Measurements from ENCODE around the gene ASIC4.
A peak's percentile ranks its signal among the peaks of the same experiment; 100 is the strongest.

The ASIC4 gene

DNA sequence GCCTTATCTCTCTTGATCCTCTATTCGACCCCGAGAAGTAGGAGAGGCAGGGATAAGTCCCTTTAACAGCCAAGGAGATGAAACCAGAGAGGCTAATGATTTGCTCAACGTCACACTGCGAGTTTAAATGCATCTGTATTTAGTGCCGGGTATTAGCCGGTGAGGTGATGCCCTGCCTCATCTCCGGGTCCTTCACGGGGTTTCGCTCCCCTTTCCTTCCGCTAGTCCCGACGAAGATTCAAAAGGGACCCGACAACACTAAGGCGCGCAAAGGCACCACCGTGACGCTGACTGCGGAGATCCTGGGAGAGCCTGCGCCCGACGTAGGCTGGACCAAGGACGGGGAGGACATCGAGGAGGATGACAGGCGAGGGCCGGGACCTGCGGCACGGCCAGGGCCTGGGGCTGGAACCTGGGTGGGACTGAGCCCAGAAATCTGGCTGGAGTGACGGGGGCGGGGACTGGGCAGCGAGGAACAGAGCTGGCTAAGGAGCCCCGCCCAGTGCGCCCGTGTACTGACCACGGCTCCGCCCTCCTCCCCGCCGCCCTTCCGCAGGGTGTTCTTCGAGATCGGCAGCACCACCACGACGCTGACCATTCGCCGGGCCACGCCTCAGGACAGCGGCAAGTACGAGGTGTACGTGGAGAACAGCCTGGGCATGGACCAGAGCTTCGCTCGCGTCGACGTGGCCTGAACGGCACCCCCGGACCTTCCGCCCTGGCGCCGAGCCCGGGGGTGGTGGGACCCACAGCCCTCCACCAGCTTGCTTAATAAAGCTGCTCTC lies 16.6 kb upstream of the ASIC4 start:
- DNase-seq (ENCODE audit: low spot score), result peak; percentile 84

GRCh38 chr2:219498280-219499057 lies 15.8 kb upstream of the ASIC4 start, which contains the start of gene GMPPA:
TSS of gene GMPPA (plus strand) at chr2:219498891. CDS start at chr2:219499976, 1,085 bp downstream.
- DNase-seq (ENCODE audit: low spot score), result peak; percentile 98

DNA sequence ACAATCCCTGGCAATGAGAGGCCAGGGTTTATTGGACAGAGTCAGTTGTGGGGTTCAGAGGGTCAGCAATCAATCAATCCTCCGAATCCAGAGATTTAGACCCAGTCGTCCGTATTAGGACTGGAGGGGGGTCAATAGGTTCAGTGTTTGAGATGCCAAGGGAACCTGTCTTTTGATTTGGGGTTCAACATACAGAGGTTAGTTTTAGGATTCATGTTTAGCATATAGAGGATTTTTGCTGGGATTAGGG lies 15.3 kb upstream of the ASIC4 start:
- no peak for DNase-seq (ENCODE audit: low spot score)

GRCh38 chr2:219499555-219499954 lies 14.7 kb upstream of the ASIC4 start:
- DNase-seq (ENCODE audit: low spot score), result no peak

- DNase-seq (ENCODE audit: low spot score), result no peak
These were observed 14.1 kb upstream of the ASIC4 start for GRCh38 chr2:219500135-219500534.

GRCh38 chr2:219501849-219502248 lies 12.4 kb upstream of the ASIC4 start:
- no peak for DNase-seq (ENCODE audit: low spot score)

DNA sequence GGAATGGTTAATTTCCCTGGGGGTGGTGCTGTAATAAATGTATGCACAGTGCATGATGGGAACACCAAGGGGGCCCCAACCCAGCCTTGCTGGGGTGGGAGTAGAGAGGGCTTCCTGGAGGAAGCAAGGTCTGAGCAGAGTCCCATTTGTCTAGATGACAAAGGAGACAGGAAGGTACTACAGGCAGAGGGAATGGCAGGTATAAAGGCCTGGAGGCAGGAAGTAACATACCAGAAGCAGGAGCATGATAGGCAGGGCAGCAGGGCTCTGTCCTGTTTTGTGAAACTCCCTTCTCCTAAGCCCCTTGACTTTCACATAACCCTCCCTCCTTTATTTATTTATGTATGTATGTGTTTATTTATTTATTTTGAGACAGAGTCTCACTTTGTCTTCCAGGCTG lies 11.7 kb upstream of the ASIC4 start:
- peak; percentile 10 for DNase-seq (ENCODE audit: low spot score)

GRCh38 chr2:219505585-219505984 lies 8.7 kb upstream of the ASIC4 start:
- no peak for DNase-seq (ENCODE audit: low spot score)

GRCh38 chr2:219506153-219506801 lies 8.0 kb upstream of the ASIC4 start:
- no peak for DNase-seq (ENCODE audit: low spot score)

DNA sequence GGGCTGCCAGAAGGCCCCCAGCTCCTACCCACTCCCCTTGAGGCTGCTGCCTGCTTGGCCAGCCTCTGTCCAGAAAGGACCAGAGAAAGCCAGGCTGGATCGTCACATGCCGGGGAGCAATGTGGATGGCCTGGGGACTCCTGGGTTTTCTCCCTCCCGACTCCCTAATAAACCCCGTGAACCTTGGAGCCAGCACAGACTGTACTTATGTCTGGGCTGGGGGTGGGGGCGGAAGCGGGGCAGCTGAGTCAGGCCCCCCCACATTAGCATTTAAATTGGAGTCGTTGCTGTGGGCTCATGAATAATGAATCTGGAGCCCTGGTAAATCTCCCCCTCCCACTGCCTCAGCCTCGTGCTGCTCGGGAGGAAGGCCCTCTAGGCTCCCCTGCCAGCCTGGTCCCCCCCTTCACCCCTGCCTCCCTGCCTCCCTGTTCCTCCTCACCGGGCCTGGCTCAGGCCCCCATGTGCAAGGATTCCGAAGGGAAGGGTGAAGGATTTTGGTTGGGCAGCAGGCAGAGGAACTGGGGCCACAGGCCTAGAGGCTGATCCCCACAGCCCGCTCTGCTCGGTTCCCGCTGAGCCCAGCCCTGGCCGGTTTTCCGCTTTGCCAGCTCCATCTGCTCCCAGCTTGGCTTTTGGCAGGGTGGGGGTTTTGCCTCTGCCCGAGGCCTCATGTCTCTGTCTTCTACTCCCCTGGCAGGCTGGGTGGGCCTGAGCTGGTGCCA lies 7.3 kb upstream of the ASIC4 start:
- DNase-seq (ENCODE audit: low spot score), result no peak

DNA sequence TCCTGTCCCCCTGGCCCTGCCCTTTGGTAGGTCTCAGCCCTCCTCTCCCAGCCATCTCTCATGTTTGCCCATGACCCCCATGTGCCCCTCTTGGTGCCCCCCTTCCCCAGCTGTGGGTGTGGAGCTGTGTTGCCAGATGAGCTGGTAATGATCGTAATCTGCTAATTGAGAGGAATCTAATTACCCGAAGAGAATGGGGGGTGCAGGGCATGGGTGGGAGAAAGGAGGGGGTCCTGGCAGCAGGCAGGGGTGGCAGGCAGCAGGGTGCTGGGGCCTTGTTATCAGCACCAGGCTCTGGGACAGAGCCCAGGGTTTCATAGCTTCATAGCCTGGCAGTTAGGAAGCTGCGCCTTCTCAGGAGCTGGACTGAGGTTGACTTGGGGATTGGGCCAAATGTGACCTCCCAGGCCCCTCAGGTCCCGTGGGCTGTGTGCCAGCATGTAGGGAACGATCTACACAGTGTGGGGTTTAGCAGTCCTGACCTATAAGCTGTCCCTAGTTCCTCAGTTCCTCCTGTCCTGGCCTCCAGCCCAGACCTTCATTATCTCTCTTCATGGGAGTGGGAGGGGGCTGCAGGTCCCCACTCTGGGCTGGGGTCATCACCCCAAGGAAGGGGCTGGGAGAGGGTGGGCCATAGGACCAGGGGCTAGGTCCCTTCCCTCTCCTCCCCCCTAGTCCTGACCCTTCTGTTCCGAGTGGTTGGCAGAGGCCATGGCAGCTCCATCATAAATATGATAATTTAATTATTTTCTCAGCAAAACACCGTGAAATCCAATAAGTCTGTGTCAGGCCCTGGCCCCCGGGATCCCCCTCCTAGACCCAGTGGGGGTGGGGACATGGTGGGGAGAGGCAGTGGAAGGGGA lies 6.5 kb upstream of the ASIC4 start:
- DNase-seq (ENCODE audit: low spot score), result no peak

DNA sequence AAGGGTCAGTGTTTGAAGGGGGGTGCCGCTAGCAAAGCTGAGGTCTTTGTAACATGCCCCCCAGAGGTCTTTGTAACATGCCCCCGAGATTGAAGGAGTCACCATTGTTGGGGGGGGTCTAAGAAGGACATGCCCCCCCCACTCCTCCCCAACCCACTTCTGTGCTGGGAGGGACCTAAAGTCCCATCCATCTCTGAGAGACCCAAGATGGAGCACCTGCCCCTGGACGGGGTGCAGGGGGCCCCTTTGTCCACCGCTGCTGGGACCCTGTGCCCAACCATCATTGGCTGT lies 5.9 kb upstream of the ASIC4 start:
- DNase-seq (ENCODE audit: low spot score), result no peak

DNA sequence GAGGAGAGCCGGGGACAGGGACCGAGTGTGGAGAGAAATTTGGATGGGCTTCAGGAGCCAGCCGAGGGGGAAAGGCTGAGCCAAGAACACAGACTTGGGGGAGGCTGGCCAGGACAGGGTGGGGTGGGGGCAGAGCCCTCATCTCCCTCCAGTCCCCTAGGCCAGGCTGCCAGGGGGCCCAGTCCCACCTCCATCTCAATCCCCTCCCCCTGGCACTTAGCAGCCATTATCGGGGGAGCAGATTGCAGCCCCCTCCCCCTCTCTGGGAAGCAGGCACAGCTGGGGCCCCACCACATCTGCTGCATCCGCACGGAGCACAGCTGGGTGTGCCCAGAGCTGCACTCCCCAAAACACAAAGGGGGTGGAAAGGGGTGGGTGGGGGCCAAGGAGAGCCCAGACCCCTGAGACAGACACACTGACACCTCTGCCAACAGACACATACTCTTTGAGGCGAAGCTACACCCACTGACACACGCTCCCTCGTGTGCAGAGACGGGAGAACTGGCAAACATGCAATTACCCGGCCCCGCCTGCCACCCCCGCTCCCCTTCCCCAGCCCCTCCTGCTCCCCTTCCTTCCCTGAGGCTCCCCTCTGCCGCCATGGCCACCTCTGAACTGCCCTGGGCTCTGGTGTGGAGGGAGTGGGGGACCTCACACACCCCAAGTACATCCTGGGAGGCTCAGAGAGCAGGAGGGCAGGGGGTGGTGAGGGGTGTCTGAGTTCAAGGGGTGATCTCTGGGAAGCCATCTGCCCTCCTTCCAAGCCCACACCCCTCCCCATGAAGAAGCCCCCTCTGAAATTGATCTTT lies 5.1 kb upstream of the ASIC4 start:
- DNase-seq (ENCODE audit: low spot score), result no peak

DNA sequence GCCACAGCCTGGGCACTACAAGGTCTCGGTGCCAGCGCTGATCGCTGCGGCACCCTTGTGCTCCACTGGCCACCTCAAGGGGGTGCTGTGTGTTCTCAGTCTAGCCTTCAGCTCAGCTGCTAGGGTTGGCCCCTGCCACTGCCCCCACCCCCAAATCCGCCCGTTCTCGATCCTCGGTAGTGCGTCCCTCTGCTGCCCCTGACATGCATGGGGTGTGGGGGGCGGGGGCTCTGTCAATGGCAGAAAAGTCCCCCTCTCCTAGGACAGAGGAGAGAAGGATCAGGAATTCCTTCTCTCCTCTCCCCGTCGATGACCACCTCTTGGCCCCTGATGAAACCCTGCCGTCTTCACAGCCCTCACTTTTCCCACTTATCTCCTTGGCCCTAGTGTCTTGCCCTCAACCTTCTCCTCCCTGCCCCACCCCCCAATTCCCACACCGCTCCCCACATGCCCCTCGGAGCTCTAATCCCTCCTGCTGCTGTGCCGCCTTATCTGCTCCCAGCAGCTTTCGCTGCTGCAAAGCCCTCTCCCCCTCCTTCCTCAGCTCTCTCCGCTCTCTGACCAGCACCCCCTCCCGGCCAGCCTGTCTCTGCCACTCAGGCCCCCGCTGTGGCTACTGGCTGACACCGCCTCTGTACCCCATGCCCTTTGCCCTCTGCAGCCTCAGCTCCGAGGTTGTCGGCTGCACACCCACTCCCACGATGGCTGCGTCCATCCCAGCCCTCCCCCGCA lies 4.3 kb upstream of the ASIC4 start:
- DNase-seq (ENCODE audit: low spot score), result peak; percentile 45

GRCh38 chr2:219510512-219511135 lies 3.7 kb upstream of the ASIC4 start:
- no peak for DNase-seq (ENCODE audit: low spot score)

DNA sequence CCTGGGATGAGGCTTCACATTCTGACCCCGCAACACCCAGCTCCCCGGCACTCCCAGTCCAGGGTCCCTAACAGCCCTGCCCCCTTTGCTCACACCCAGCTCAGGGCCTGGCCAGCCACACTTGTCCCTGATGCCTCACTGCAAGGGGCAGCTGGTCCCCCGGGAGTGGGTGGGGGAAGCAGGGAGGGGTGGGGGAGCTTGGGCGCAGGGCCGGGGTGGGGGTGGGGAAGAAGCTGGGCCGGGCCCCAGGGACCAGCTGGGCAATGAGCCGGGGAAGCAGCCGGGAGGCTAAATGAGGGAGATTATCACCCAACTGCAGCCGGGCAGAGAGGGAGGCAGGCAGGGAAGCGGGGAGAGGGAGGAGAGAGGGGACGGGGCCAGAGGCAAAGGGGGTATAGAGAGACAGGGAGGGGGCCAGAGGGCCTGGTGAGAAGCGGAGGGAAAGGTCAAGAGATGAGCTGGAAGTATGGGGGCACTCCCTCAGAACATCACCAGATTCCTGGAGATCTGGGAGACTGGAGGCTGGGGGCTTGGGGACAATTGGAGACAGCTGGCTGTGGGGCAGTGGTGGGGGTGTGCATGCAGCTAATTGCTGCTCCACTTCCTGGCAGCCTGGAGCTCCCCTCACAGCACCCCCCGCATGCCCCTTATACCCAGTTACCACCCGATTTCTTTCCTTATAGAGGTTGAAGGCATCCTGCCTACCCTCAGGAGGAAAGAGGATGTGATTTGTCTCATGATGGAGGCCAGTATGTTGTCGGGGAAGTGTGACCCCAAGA lies 2.5 kb upstream of the ASIC4 start:
- no peak for DNase-seq (ENCODE audit: low spot score)

DNA sequence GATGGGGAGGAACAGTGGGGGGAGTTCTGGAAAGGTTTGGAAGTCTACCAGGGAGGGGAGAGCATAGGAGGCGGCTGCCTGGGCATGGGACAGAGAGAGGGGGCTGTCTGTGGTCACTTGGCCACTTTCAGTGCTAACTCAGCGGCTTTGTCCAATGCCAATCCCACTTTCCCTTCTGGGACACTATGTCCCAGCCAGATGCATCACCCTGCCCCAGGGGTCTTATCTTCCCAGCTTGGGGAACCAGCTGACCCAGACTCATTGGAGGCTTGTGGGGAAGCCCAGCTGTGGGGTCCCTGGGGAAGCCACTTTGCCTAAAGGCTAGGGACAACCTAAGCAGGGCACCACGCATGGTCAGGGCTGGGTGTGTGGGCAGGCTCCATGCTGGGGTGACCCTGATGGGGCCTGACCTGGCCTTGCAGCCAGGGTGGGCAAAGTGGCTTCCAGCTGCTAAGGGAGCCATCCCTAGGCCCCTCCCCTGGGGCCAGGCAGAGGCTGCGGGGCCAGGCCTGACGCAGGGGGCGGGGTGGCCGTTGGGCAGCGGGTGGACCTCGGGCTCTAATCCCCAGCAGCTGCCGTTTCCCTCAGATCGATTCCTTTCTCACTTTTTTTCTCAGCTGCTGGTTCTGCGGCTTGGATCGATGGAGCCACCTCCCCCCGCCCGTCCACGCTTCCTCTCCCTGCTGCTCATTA lies 1.6 kb upstream of the ASIC4 start:
- no peak for DNase-seq (ENCODE audit: low spot score)

- no peak for DNase-seq (ENCODE audit: low spot score)
These were observed 495 bp upstream of the ASIC4 start for GRCh38 chr2:219513787-219514186.
